GM18868 (cell line): ENCODE data around the gene AKR7A2.
"Not testable (repeated sequence)": the region's sequence is repeated elsewhere in the genome, so short reads cannot be mapped to it uniquely, and the experiment has no call there.

Experiments used
- ATAC-seq: cut with Tn5 transposase; IDR thresholded peaks from one replicate; pipeline ENCODE4 v1.9.1; 2021; ENCODE audit warnings: mild to moderate bottlenecking, moderate library complexity; ENCODE audit not compliant: unreplicated experiment

Gene AKR7A2

GRCh38 chr1:19307794-19308508, 4.0 kb downstream of the AKR7A2 start:
- no peak for ATAC-seq

GRCh38 chr1:19306941-19307340, 5.0 kb downstream of the AKR7A2 start:
- ATAC-seq, result no peak

GRCh38 chr1:19305880-19306279, 6.1 kb downstream of the AKR7A2 start:
- no peak for ATAC-seq

- ATAC-seq, result not testable (repeated sequence)
Observed at GRCh38 chr1:19304081-19304480, 7.9 kb downstream of the AKR7A2 start.

- ATAC-seq, result no peak
Observed at GRCh38 chr1:19300211-19300610, 11.7 kb downstream of the AKR7A2 start.

GRCh38 chr1:19294638-19295037, 17.3 kb downstream of the AKR7A2 start:
- no peak for ATAC-seq

- no peak for ATAC-seq
Observed at GRCh38 chr1:19289244-19289643, 22.7 kb downstream of the AKR7A2 start.

GRCh38 chr1:19288324-19289241, 23.4 kb downstream of the AKR7A2 start, which contains the start of gene AKR7A3:
Gene AKR7A3, minus strand, starts transcription at chr1:19288770. Its CDS starts 61 bp downstream, at chr1:19288709.
- not testable (repeated sequence) for ATAC-seq

GRCh38 chr1:19287436-19288185, 24.3 kb downstream of the AKR7A2 start:
- ATAC-seq, result no peak

- not testable (repeated sequence) for ATAC-seq
Observed at GRCh38 chr1:19285807-19286206, 26.1 kb downstream of the AKR7A2 start.

- ATAC-seq, result not testable (repeated sequence)
Observed at GRCh38 chr1:19285366-19285765, 26.6 kb downstream of the AKR7A2 start.

- no peak for ATAC-seq
Observed at GRCh38 chr1:19284881-19285280, 27.1 kb downstream of the AKR7A2 start.

GRCh38 chr1:19283891-19284290, 28.1 kb downstream of the AKR7A2 start:
- ATAC-seq, result no peak

- ATAC-seq, result no peak
Observed at GRCh38 chr1:19274636-19275035, 37.3 kb downstream of the AKR7A2 start.

GRCh38 chr1:19273844-19274531, 38.0 kb downstream of the AKR7A2 start:
- ATAC-seq, result not testable (repeated sequence)

GRCh38 chr1:19273106-19273843, 38.7 kb downstream of the AKR7A2 start:
- ATAC-seq, result no peak

- ATAC-seq, result no peak
Observed at GRCh38 chr1:19272064-19272463, 39.9 kb downstream of the AKR7A2 start.

- ATAC-seq, result not testable (repeated sequence)
Observed at GRCh38 chr1:19270343-19270730, 41.6 kb downstream of the AKR7A2 start.

- ATAC-seq, result not testable (repeated sequence)
Observed at GRCh38 chr1:19269427-19270342, 42.3 kb downstream of the AKR7A2 start.
